DOHH2 (cell line): ENCODE results near the gene WWOX.

Experiments
- H3F3A ChIP-seq: fragments of 200-600 bp; sonication (generic), shearing (Covaris generic); 2 replicates; pipeline ENCODE4 v1.6.0; 2016; ENCODE audit warnings: antibody characterized with exemption, mild to moderate bottlenecking; ENCODE audit not compliant: control insufficient read depth, insufficient read depth
- H3K27ac ChIP-seq: fragments of 200-600 bp; sonication (generic); 2 replicates; pipeline ENCODE4 v1.5.1; 2014; ENCODE audit warnings: low read depth, mild to moderate bottlenecking, low read length, moderate library complexity
- H3K27me3 ChIP-seq: fragments of 200-600 bp; sonication (generic); 2 replicates; pipeline ENCODE4 v1.6.1; 2014; ENCODE audit warnings: mild to moderate bottlenecking, low read length, mixed read lengths; ENCODE audit not compliant: control insufficient read depth
- H3K36me3 ChIP-seq: fragments of 200-600 bp; sonication (generic); 2 replicates; pipeline ENCODE4 v1.6.1; 2014; ENCODE audit warnings: mild to moderate bottlenecking, low read length, moderate library complexity, mixed read lengths; ENCODE audit not compliant: control insufficient read depth
- H3K4me1 ChIP-seq: fragments of 200-600 bp; sonication (generic); 2 replicates; pipeline ENCODE4 v1.6.1; 2014; ENCODE audit warnings: mild to moderate bottlenecking, low read length, mixed read lengths; ENCODE audit not compliant: control insufficient read depth
- H3K4me2 ChIP-seq: fragments of 200-600 bp; sonication (generic); 2 replicates; pipeline ENCODE4 v1.6.0; 2014; ENCODE audit warnings: mild to moderate bottlenecking, low read length, moderate library complexity
- H3K4me3 ChIP-seq: fragments of 200-600 bp; sonication (generic); 2 replicates; pipeline ENCODE4 v1.5.1; 2014; ENCODE audit warnings: mild to moderate bottlenecking, low read length, mixed read lengths
- H3K79me2 ChIP-seq: fragments of 200-600 bp; sonication (generic); 2 replicates; pipeline ENCODE4 v1.6.1; 2014; ENCODE audit warnings: mild to moderate bottlenecking, low read length, mixed read lengths; ENCODE audit not compliant: control insufficient read depth
- H3K9me2 ChIP-seq: fragments of 200-600 bp; sonication (generic); replicated peaks from 2 replicates; pipeline ENCODE4 v1.6.1; 2014; ENCODE audit warnings: mild to moderate bottlenecking, low read length, mixed read lengths; ENCODE audit not compliant: control insufficient read depth
- H3K9me3 ChIP-seq: fragments of 200-600 bp; sonication (generic); 2 replicates; pipeline ENCODE4 v1.6.1; 2014; ENCODE audit warnings: antibody characterized with exemption, low read length, mixed read lengths; ENCODE audit not compliant: control insufficient read depth, insufficient read depth
- H4K20me1 ChIP-seq: fragments of 200-600 bp; sonication (generic); 2 replicates; pipeline ENCODE4 v1.6.0; 2014; ENCODE audit warnings: low read depth, mild to moderate bottlenecking, antibody characterized with exemption, low read length, moderate library complexity; ENCODE audit not compliant: control insufficient read depth, insufficient read depth
- CTCF ChIP-seq: fragments of 200-600 bp; sonication (generic); IDR thresholded peaks from one replicate; pipeline ENCODE4 v1.5.1; 2014; ENCODE audit warnings: antibody characterized with exemption, mild to moderate bottlenecking, low read depth, low read length; ENCODE audit not compliant: poor library complexity, severe bottlenecking
- EZH2phosphoT487 ChIP-seq: fragments of 200-600 bp; sonication (generic); IDR thresholded peaks from 2 replicates; pipeline ENCODE4 v1.6.1; 2017; ENCODE audit warnings: borderline replicate concordance, mild to moderate bottlenecking, antibody characterized with exemption, low read length, moderate library complexity, mixed read lengths

Gene WWOX

GRCh38 chr16:78942625-78943245 is 843.3 kb downstream of the WWOX start:
- no peaks in the 10 kb centered on the region for H3K27me3 ChIP-seq
- no peak overlapping the region for H3K27ac ChIP-seq
- no peaks in the 10 kb centered on the region for H3K79me2 ChIP-seq
- H3K4me1 ChIP-seq, result peaks cover 23% of the 10 kb centered on the region
- H3K4me2 ChIP-seq, result no peak overlapping the region
- no peaks in the 10 kb centered on the region for H4K20me1 ChIP-seq
- no peaks in the 10 kb centered on the region for H3K9me2 ChIP-seq
- no peaks in the 10 kb centered on the region for H3K9me3 ChIP-seq
- TF ChIP-seq EZH2phosphoT487, result no peak
- TF ChIP-seq CTCF, result no peak
- H3F3A ChIP-seq, result no peaks in the 10 kb centered on the region
- no peak overlapping the region for H3K4me3 ChIP-seq
- H3K36me3 ChIP-seq, result no peaks in the 10 kb centered on the region

- Histone ChIP-seq H3K4me1 (peaks cover 10% of the 10 kb centered on the region), H3K9me3 (no peaks in the 10 kb centered on the region), H3K4me3 (no peak overlapping the region), H3K9me2 (no peaks in the 10 kb centered on the region), H3K79me2 (no peaks in the 10 kb centered on the region), H4K20me1 (no peaks in the 10 kb centered on the region), H3K27me3 (no peaks in the 10 kb centered on the region), H3K4me2 (no peak overlapping the region), H3F3A (no peaks in the 10 kb centered on the region), H3K36me3 (no peaks in the 10 kb centered on the region), H3K27ac (no peak overlapping the region)
- no peak for TF ChIP-seq CTCF
- TF ChIP-seq EZH2phosphoT487, result no peak
Measured at GRCh38 chr16:78945336-78945735, 845.9 kb downstream of the WWOX start.

- Histone ChIP-seq H3K27me3 (no peaks in the 10 kb centered on the region), H3K36me3 (no peaks in the 10 kb centered on the region), H3K4me1 (peaks cover 8% of the 10 kb centered on the region; the same call in 1 of the 2 replicates), H4K20me1 (no peaks in the 10 kb centered on the region), H3K4me3 (no peak overlapping the region), H3K27ac (no peak overlapping the region), H3K4me2 (no peak overlapping the region), H3F3A (no peaks in the 10 kb centered on the region), H3K79me2 (no peaks in the 10 kb centered on the region), H3K9me2 (no peaks in the 10 kb centered on the region), H3K9me3 (no peaks in the 10 kb centered on the region)
- TF ChIP-seq EZH2phosphoT487 (no peak), CTCF (no peak)
Measured at GRCh38 chr16:78946556-78946955, 847.1 kb downstream of the WWOX start.
